Measurements from ENCODE around the gene MRPL11. TPM values are rescaled to one million over a fixed set of nuclear protein-coding genes. Genes with fewer than 3 reads are reported as not detected.

MRPL11 gene
- total RNA-seq, 1 donor from 2014 or later: 54.8 TPM

DNA sequence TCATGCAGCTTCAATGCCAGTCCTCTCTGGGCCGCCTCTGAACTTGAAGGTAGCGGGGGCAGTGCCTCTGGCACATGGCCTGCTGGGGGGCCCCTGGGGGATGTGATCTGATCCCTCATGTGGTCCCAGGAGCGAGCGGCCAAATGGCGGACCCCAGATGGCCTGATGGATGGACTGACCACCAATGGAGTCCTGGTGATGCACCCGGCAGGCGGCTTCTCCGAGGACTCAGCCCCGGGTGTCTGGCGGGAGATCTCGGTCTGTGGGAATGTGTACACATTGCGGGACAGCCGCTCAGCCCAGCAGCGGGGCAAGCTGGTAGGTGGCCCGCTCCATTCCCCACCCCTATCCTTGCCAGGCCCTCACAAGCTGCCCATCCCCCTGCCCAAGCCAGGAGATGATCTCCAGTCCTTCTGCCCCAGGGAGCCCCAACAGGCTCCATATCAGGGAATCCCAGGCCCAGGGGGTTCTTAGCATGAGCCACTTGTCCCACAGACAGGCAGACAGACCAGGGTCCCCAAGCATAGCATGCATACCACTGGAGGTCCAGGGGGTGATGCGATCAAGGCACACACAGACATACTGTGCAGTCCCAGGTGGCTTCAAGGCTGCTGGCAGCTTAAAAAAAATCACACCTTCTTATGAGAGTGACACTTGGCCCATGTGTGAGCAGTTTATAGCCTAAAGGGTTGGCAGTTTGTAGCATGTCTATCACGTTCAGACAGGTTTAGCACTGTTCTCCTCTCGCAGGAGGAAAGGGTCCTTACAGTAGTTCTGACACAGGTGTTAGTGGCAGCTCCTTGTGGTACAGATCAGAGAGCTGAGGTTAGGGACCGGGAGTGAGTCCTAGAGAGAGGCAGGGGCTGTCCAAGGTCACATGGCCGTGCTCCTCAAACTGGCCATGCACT lies 35.2 kb upstream of the MRPL11 start:
- no peak overlapping the region for H3K4me3 ChIP-seq (ENCODE audit: low read depth, low read length)
- no peak for DNase-seq (ENCODE audit: low read depth)
- H3K36me3 ChIP-seq (ENCODE audit: control insufficient read depth, insufficient read depth, low read length): no peaks in the 10 kb centered on the region
- H3K27me3 ChIP-seq (ENCODE audit: control insufficient read depth, insufficient read depth, low read length): no peaks in the 10 kb centered on the region
- TF ChIP-seq CTCF (IDR thresholded peaks at IDR 0.05; ENCODE audit: insufficient read depth, low read length, poor library complexity, severe bottlenecking): no peak

DNA sequence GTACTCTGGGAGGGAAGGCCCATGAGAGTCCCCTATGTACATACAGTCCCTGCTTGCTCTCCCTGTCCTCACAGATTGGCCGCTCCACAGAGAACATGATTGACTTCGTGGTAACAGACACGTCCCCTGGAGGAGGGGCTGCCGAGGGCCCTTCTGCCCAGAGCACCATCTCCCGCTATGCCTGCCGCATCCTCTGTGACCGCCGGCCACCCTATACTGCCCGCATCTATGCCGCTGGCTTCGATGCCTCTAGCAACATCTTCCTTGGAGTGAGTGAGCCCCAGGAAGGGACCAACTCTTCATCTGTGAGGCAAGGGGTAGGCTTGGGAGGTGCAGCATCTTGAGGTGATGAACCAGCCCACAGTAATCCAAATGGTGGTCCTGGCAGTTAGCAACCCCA lies 34.5 kb upstream of the MRPL11 start:
- no peaks in the 10 kb centered on the region for H3K27me3 ChIP-seq (ENCODE audit: control insufficient read depth, insufficient read depth, low read length)
- no peak for DNase-seq (ENCODE audit: low read depth)
- no peaks in the 10 kb centered on the region for H3K36me3 ChIP-seq (ENCODE audit: control insufficient read depth, insufficient read depth, low read length)
- TF ChIP-seq CTCF (IDR thresholded peaks at IDR 0.05; ENCODE audit: insufficient read depth, low read length, poor library complexity, severe bottlenecking): no peak
- H3K4me3 ChIP-seq (ENCODE audit: low read depth, low read length): no peak overlapping the region

GRCh38 chr11:66472054-66472453 lies 33.4 kb upstream of the MRPL11 start:
- TF ChIP-seq CTCF (IDR thresholded peaks at IDR 0.05; ENCODE audit: insufficient read depth, low read length, poor library complexity, severe bottlenecking): no peak
- H3K36me3 ChIP-seq (ENCODE audit: control insufficient read depth, insufficient read depth, low read length): no peaks in the 10 kb centered on the region

DNA sequence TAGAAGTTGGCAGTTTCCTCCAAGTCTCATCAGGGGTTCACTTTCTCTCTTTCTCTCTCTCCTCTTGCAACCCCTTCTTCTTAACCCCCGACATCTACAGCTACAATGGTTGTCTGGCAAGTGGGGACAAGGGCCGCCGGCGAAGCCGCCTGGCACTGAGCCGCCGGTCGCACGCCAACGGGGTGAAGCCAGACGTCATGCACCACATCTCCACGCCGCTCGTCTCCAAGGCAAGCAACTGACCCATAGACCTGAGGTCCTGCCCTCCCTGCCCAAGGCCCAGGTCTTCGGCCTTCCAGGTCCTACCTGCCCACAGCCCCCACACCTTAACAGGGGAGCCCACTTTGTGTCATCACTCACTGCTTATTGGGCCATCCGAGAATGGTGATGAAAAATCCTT lies 32.5 kb upstream of the MRPL11 start:
- TF ChIP-seq CTCF (IDR thresholded peaks at IDR 0.05; ENCODE audit: insufficient read depth, low read length, poor library complexity, severe bottlenecking): no peak
- Histone ChIP-seq H3K27me3 (ENCODE audit: control insufficient read depth, insufficient read depth, low read length) (no peaks in the 10 kb centered on the region), H3K4me3 (ENCODE audit: low read depth, low read length) (no peak overlapping the region), H3K36me3 (ENCODE audit: control insufficient read depth, insufficient read depth, low read length) (no peaks in the 10 kb centered on the region)
- no peak for DNase-seq (ENCODE audit: low read depth)

More at GRCh38 chr11:66472054-66472453, 33.4 kb upstream of the MRPL11 start:
- Histone ChIP-seq H3K4me3 (ENCODE audit: low read depth, low read length) (no peak overlapping the region), H3K27me3 (ENCODE audit: control insufficient read depth, insufficient read depth, low read length) (no peaks in the 10 kb centered on the region)
- DNase-seq (ENCODE audit: low read depth): no peak

- no peaks in the 10 kb centered on the region for H3K27me3 ChIP-seq (ENCODE audit: control insufficient read depth, insufficient read depth, low read length)
- H3K4me3 ChIP-seq (ENCODE audit: low read depth, low read length): no peak overlapping the region
- no peak for DNase-seq (ENCODE audit: low read depth)
- no peak for TF ChIP-seq CTCF (IDR thresholded peaks at IDR 0.05; ENCODE audit: insufficient read depth, low read length, poor library complexity, severe bottlenecking)
- H3K36me3 ChIP-seq (ENCODE audit: control insufficient read depth, insufficient read depth, low read length): no peaks in the 10 kb centered on the region
Observed at GRCh38 chr11:66470015-66470414, 31.4 kb upstream of the MRPL11 start.

DNA sequence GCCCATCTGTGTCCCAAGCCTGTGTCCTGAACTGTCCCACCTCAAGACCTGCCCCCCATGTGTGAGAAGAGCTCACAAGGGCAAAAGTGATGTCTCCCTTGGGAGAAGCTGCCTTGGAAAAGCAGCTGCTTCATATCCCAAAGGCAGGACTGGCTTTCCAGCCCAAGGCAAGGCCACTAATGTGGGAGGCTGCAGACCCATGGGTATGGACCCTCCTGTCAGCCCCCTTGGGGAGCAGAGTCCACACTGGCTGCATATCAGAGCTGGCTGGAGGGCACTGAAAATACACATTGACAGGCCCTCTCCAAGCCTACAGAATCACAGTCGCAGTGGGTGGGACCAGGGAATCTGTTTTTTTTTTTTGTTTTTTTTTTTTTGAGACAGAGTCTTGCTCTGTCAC lies 30.8 kb upstream of the MRPL11 start:
- DNase-seq (ENCODE audit: low read depth): no peak
- TF ChIP-seq CTCF (IDR thresholded peaks at IDR 0.05; ENCODE audit: insufficient read depth, low read length, poor library complexity, severe bottlenecking): no peak

More for the DNA sequence above, 30.8 kb upstream of the MRPL11 start:
- Histone ChIP-seq H3K4me3 (ENCODE audit: low read depth, low read length) (no peak overlapping the region), H3K36me3 (ENCODE audit: control insufficient read depth, insufficient read depth, low read length) (no peaks in the 10 kb centered on the region), H3K27me3 (ENCODE audit: control insufficient read depth, insufficient read depth, low read length) (no peaks in the 10 kb centered on the region)
